Measurements from ENCODE around the gene PIGM.

Gene PIGM

DNA sequence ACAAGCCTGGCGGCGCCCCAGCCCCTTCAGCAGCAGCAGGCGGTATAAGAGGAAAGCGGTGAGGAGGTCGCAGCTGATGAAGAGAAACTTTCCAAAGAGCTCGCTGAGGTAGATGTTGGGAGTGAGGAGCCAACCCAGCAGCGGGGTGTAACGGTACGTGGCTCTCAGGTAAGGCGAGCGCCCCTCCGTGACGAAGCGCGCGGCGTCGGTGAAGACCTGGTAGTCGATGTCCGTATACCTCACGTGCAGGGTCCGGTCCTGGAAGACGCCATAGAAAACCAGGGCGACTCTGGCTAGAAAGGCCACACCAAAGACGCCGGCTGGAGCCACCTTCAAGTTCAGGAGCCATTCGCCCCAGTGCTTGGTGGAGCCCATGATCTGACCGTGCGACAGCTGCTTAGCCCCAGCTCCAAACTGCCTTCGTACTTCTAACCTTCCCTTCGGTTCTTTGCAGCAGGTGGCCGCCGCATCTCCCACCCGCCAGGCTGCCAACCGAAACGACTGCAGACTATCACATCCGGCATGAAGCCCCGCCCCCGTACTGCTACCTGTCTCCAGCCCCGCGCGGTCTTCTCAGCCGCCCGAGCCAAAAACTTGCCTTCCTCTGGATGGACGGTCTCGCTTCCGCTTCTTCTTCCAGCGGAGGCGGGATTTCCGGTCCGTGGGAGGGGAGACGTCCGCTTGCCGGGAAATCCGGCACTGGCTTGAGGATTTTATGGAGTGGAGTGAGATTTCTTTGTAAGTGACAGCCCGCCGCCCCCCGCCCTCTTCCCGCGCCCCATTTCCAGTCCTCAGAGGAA, at the start of gene PIGM:
PIGM (minus strand) TSS at position 626 of the 800 bp plus-strand sequence; CDS start at position 375, 251 bp downstream.
- DNase-seq, result peak; percentile 98

DNA sequence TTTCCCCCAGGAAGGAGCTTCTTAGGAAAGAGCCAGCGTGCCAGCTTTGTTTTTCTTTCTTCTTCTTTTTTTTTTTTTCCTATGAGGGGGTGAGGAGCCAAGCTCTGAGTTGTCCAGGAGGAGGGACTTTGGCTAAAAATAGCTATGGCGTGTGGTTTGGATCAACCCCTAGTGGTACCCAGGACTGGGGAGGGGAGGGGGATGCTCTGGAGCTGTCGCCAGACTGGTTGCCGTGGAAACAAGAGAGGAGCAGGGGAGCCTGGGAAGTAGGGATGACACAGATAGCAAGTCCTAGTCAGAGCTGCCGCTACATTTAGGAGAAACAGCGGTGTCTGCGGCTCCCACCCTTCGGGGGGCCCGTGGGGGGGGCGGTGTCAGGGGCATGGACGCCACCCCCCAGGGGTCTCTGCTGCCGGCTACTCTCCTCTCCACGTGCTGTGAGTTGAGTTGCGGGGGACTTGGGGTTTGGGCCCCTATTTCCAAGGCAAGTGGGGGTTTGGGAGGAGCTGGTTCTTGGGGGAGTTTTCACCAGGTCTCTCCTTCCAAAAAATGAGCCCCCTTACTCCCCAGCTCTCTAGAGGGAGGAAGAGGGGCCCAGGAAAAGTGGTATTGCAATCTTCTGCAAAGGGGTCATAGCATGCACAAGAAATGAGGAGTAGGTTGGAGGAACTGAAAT, 49.6 kb upstream of the PIGM start, which contains the start of gene KCNJ9:
KCNJ9 (plus strand) TSS at position 278 of the 676 bp plus-strand sequence. CDS start 2,493 bp downstream, outside the sequence.
- peak; percentile 18 for DNase-seq

DNA sequence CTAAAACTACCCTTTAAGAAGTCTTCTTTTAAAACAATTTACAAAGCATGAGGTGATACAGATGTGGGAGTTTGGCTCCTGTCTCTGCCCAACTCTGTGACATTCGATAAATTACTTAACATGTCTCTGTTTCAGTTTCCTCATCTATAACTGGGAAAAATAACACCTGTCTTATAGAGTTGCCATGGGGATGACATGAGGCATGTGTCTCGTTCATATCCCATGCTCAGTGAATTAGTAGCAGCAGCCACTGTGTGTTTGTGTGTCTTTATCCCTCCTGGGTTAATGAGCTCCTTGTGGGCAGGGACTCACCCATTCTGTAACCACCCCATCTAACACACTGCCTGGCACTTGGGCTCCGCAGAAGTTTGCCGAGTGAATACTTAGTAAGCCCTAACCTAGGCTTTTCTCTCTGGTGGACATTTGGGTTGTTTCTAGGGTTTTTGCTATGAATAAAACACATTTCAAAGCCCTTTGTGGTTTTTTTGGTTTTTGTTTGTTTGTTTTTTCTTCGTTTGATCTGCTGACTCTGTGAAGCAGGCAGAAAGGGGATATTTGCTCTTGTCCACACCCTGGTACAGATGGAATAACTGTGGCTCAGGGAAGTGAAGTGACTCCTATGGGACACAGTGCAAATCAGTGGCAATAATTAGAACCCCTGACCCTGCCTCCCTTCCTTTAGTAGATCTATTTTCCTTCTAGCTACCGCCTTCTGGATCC, 48.8 kb upstream of the PIGM start:
- no peak for DNase-seq

DNA sequence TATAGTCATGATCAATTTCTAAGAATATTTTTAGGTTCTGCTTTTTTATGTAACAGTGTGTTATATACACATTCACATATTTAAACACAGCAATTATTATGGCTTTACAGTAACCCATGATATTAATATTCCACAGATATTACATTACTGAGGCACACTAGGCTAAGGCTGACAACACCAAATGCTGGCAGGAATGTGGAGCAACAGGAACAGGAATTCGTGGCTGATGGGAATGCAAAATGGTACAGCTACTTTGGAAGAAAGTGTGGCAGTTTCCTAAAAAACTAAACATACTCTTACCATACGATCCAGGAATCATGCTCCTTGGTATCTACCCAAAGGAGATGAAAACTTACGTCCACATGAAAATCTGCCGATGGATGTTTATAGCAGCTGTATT, 47.7 kb upstream of the PIGM start:
- DNase-seq, result no peak

DNA sequence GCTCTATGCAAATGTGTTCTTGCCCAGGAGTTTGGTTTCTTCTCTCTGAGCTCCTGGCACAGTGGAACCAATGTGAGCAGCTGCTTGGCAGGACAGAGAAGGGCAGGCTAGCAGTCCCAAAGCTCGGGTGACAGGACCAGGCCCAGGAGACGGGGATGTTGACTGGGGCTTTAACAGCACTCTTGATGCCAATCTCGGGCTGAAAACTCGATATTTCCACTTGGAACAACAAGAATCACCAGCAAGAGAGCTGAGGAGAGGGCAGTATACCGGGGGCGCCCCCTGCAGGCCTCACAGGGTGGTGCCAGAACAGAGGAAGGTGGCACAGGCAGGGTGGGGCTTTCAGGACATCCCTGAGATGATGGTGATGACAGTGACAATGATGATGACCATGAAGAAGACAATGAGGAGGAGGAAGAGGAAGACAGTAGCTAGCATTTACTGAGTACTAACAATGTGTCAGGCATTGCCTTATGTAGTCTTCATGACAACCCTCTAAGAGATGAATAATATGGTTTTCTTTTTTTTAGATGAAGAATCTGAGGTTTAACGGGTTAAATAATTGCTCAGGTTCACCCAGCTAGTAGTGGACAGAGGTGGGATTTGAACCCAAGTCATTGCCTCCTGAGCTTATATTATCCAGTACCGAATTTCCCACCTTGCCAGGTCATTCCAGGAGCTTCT, 46.9 kb upstream of the PIGM start:
- DNase-seq, result peak; percentile 79

DNA sequence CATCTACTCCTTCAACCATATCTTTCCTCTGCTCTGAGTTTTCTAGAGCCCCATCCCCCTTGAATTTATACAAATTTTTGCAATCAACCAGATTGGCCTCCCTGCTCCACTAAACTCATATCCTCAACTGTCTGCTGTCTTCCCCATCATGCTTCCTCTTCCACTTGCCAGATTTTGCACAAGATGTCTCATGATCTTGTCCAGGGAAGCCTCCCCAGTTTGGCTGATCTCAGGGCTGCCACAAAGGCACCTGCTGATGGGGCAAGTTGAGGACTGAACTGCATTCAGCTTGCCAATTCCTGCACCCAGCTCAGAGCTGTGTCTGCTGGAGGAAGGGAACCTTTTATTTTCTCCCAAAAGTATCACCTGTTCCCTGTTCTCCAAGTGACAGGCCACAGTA, 45.7 kb upstream of the PIGM start:
- DNase-seq, result no peak

DNA sequence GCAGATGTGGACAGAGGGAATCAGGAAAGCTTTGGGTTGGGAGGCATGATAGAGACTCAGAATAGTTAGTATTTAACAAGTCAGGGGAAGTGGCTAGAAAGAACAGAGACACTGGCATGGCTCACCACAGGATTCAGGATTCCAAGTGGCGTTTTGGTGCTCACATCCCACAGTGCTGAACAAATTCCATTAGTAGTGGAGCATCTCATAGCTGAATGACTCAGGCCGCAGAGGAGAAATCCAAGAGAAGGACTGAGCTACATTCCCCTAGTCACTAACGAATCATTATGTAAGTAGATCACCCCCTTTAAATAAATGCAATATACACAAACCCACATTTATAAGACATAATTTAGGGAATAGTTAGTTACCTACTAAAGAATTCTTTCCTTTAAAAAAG, 44.5 kb upstream of the PIGM start:
- DNase-seq, result no peak

DNA sequence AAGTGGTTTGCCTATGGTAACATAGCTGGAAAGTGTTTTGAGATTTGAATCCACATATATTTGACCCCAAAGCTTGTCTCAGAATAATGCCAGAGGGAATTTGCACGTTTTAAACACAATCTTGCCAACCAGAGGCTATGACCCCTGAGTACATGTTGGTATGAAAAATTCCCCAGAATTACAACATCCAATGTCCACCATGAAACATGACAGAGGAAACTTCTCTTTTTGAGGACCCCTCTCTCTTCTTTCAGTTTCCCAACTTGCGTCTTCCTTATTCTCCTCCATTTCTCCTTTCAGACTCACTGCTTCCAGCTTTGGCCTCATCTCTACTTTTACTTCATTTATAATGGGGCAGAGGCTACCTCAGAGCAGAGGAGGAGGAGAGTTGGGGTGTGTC, 44.0 kb upstream of the PIGM start:
- DNase-seq, result no peak

DNA sequence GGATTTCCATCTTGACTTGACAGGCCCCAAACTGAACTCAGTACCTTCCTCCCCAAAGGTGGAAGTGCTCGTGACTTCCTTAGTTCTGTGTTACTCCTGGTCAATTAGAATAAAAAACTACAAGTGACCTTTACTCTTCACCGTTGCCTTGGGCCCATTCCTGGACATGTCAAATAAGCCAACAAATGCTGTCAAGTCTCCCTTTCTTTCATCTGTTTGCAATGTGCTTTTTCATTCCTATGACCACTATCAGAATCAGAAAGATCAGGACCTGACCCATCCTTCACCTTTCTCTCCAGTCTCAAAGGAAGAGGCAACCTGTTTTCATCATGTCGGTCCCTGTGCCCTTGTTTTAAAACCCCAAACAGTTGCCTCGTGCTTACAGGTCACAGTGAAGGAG, 43.1 kb upstream of the PIGM start:
- no peak for DNase-seq

DNA sequence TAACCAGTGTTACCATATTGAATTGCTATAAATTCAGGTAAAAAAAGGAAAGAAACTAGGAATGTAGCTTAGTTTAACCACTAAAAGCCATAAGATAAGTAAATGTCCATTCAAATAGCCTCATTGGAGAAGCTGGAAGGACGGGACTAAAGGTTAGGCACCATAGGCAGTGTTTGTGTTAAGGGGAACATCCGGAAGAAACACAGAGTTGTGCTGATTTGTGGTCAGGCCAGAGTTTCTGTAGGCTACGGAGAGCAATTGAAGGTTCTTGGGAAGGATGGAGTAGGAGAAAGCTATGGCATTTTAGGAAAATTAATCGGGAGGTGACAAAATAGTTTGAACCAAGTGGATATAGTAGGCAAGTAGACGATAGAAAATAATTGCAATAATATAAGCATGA, 39.5 kb upstream of the PIGM start:
- no peak for DNase-seq

DNA sequence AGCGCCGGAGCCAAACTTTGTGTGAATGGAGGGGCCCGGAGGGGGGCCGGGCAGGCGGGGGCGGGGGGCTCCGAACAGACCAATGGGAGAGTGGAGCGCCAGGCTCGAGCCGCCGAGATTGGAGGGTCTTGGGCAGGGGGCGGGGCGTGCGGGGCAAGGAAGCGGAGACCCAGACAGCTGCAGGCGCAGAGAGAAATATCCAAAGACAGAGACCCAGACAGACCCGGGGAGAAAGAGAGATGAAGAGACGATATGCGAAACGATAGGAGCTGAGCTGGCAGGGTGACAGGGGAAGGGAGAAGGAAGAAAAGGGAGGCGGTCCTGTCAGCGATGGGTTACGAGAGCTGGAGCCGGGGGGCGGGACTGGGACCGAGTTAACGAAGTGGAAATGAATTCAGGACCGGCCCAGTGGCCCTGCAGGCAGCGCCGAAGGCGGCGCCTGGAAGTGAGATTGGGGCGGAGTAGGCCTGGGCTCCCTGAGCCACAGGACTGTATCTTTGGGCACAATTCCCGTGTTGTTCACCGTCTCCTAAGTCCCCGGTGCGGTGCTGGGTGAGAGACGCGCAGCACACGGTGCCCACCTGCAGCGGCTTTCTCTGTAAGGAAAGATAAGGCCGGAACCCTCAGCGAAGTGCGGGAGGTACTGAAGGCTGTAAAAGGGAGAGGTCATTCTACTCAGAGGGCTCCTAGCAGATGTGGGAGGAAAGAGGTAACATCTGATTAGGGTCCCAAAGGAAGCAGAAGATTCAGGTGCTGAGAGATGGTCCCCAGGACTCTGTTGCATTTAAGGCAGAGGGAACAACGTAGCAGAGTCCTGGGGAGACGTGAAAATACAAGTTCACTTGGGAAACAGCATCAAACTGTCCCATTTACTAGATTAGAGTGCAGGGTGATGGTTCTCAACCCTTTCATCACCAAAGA, 38.7 kb upstream of the PIGM start:
- peak; percentile 80 for DNase-seq

DNA sequence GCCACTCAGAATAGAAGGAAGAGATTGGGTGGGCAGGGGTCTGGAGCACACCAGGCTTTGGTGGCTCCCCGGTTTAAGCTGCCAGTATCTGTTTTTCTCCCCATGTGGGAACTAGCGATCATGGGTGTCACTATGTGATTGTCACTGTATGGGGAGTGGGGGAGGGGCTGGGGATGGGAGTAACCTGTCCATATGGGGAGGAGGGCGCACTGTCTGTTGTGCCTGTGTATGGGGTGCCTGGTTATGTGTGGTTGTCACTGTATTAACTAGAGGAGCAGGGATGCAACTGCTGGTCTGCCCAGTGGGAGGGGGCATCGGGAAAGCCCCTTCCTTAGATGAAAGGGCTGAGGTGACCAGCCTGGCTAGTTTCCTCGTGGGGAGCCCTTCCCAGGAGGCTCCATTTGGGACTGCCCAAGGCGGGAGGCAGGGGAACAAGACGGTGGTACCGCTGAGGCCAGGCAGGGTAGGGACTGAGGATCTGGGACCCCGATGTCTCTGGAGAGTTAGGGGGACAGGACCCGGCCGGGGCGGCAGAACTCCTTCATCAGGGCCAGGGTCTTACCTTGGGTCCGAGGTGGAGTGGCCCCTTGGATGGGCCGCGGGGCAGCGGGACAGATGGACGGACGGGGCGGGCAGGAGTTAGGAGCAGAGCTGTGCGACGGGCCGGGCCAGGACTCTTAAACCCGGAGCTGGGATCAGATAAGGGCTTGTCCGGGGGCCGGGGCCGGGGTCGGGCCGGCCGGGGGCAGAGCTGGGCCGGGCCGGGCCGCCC, 37.9 kb upstream of the PIGM start, which contains the start of gene KCNJ10:
KCNJ10 (minus strand) TSS at position 701 of the 772 bp plus-strand sequence. CDS start 27,628 bp downstream, outside the sequence.
- DNase-seq, result no peak

DNA sequence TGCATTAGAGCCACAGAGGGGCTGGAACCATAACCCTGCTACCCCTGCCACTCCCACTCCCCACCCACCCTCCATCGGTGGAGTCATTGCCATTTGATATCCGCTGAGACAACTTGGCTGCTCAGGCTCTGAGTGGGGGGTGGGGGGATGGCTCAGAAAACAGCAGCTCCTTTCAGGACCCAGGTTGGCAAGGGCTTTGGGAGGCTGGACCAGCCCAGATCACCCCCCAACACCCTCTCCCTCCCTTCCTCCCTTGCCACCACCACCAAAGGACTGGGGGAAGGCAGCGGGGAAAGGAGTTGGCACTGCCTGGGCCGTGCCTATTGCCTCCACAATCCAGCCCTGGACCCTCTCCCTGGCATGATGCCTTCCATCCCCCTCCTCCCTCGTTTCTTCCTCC, 36.4 kb upstream of the PIGM start:
- no peak for DNase-seq

DNA sequence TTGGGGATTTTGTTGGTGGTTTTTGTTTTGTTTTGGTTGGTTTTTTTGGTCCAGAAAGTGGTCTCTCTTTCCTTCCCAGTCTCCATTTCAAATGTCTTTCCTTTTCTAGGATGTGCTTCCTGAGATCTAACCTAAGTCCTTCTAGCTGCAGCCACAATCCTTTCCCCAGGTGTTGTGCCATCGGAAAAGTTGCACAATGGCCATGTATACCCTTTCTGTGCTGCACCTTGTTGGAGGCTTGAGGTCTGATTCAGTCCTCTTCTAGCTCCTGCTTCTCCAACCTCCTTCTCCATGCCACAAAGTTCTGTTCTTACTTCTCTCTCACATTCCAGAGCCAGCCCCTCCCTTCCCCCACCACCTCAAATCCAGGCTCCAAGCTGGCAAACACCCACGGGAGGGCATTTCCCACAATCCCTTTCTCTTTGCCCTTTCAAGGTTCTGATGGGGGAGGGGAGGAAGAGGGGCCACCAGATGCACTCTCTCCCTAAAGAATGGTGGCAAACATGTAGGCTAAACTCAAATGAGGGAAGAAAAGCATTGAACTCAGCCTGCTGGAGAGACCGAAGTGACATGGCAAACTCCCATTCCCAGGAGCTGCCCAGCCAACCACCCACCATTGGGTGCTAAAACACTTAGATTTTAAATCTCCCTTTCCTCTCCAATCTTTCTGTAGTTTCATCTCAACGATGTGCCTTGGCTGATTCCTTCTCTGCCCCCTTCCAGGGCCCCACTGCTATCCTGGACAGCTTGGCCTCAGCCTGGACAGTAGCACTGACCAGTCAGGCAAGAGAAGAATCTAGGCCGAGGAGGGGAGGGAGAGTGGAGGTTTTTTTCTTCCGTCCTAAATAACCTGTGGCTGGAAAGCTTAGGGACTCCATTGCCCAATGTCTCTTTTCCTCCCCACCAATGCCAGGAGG, 35.3 kb upstream of the PIGM start:
- no peak for DNase-seq

DNA sequence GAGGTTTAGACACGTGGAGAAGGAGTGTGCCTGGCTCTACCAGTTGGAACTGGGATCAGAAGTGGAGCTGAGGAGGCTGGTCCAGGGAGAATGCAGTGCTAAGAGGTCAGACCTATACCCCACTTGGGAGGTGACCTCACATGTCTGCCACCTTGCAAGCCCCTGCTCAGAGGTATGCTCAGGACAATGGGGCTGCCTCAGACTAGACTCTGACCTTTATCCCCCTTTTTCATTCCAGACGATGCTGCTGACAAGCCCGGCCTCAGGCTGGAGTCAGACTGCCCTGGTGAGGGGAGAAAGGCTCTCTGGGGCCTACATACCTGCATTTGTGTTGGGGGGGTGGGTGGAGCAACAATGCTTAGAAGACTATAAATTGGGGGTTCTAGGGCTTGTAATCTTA, 33.0 kb upstream of the PIGM start:
- no peak for DNase-seq

DNA sequence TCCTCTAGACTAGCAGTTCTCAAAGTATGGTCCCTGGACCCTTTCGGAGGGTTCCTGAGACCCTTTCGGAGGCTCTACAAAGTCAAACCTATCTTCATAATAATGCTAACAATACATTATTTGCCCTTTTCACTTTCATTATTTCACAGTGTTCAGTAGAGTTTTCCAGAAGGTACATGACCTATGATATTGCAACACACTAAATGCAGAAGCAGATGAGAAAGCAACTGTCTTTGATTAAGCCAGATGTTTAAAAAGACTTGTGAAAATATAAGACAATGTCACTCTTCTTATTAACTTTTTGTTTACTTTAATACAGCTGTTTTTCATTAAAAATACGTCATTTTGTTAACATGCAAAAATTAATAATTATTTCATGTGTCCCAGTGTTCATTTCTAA, 32.4 kb upstream of the PIGM start:
- no peak for DNase-seq

DNA sequence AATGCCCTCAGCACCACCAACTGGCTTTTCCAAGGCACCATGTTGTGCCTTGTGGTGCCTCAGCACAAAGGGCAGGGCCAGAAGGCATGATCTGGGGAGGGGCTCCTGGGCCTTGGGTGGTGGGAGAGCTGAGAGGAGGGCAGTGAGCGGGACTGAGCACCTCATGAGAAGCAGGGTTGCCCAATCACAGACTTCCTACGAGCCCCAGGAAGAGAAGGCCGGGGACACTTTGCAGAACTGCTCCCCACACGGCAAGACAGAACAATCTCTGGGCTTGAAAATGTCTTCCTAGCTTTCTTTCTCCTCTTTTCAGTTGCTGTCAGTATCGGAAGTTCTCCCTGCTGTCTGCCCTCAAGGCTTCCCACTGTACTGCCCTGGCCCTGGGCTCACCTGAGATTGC, 31.4 kb upstream of the PIGM start:
- no peak for DNase-seq

DNA sequence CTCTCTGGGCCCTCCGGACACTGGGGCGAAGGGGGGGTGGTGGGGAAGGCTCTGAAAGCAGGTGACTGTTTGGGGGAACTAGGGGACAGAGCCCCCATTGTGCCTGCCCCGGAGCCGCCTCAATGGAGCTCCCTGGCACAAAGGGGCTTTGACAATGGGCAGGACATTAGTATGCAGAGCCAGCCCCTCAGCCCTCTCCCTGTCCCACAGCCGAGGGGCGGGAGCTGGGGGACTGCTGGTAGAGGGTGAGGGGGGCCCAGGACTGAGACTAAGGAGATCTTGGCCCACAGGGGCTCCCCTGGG, 30.4 kb upstream of the PIGM start:
- DNase-seq, result no peak

DNA sequence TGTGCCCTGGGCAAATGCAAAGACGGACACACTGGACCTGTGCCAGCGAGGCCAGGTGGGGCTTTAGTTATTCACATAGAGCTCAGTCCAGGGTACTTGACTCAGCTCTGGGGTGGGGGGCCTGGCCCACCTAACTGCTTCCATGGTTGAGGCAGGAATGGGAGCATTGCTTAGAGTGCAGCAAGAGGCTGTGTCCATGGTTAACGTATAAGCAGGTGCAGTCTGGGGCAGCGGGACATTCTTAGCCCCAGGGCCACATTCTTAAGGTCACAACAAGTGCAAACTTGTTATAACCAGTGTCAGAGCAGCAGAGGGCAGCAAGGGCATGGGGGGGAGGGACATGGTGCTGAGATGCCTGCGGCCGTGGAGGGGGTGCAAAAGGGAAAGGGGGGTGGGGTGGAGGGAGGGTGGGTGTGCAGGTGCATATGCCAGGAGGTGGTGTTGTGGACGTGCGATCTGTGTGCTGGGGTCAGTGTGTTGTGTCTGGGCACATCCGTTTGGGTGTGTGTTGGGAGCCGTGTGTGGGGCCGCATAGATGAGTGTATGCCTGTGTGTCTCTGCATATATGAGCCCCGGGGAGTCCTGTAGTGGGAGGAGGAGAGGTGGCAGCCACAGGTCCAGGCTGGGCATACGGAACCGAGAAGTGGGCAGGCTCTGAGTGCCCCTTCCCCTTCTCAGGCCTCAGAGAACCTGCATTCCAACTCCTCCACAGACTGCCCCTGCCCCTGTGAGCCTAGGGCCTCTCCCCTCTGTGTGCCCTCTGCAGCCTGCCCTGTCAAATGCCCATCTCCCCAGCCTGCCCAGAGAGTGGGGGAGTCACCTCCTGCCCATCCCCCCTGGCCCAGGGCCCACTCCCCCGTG, 29.8 kb upstream of the PIGM start:
- no peak for DNase-seq
